NCI-H2227 (cell line): ENCODE data around the gene RER1.
A peak's percentile ranks its signal among the peaks of the same experiment; 100 is the strongest.

Experiments used
- DNase-seq: peaks from one replicate; lab custom pipeline; 2025; ENCODE audit not compliant: unreplicated experiment; lab: John Stamatoyannopoulos, UW

The RER1 gene

DNA sequence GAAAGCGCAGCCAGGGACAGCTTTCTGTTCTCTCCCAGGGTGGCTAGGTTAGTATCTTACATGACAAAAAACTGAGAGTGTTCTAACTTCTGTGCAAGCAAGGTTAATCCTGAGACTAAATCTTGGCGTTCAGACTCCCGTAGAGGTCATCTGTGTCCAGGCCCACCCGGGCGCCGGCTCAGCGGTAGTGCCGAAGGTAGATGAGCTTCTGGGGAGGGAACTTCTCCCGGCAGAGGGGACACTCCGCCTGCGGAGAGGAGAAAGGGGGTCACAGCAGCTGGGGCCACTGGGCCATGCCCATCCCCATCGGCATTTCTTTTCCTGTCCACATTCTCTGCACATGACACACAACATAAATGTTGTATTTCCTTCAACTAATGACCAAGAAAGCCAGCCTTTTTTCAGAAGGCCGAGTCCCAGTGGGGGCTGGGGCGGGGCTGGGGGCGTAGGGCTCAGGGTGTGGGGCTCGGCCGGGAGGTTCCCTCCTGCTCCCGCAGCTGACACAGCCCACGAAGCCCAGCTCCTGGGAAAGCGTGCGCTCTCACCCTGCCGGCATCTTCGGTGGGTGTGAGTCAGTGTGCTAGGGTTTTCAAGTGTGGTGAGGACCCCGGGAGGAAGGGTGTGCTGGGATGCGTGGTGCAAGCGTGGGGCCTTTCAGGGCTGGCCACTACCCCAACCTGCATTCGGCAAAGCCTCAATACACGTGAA, 14.1 kb downstream of the RER1 start:
- no peak for DNase-seq

DNA sequence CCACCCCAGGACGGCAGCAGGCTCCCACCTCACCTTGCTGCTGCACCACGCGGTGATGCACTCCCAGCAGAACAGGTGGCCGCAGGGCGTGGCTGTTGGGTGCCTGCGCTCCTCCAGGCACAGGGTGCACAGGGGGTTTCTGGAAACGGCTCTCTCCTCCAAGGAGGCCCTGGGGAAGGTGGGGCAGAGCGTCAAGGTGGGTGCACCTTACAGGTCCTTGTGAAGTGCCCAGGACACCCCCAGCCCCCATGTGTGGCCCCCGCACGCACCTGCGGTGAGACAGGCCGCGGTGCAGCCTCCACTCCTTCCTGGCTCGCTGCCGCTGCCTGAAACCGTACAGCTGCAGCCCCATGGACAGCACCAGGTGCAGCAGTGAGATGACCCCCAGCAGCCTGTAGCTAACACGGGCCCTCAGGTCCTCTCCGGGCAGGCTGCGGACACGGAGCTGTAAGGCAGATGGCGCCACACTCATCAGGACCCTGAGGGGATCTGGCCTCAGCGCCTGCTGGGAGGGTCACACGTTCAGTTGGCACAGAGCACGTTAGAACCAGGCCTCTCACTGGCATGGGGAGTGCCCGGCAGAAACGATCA, 14.9 kb downstream of the RER1 start:
- peak; percentile 23 for DNase-seq

DNA sequence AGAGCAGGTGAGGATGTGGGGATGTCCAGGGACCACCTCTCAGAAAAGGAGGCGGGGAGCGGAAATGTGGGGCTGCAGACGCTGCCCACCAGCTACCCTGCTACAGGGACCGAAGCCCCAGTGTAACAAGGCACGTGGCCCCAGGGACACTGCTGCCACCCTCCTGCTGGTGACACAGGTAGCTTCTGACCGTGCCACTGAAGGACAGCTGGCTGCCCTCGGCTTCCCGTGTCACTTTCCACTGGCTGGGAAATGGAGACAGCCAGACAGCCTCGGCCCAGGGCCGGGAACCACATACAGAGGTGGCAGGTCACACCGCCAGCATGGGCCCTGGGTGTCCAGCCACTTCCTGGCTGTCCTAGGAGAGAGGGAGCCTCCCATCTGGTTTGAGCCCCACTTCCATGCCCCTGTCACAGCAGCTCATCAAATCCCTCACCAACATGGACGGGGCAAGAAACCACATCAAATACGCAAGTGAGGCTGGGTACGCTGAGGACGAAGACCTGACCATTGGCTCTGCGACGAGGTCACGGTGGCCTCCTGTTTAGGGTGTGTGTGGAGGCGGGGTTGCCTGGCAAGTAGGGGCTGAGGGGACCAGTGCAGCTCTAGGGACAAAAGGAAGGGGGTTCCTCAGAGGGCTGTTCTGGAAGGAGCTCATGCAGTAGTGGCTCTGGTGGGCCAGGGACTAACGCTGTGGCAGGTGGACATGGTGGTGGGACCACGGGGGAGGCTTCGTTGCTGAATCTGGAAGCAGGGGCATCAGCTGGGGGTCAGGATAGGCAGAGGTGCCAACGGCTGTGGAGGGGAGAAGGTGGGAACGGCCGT, 15.7 kb downstream of the RER1 start:
- no peak for DNase-seq

DNA sequence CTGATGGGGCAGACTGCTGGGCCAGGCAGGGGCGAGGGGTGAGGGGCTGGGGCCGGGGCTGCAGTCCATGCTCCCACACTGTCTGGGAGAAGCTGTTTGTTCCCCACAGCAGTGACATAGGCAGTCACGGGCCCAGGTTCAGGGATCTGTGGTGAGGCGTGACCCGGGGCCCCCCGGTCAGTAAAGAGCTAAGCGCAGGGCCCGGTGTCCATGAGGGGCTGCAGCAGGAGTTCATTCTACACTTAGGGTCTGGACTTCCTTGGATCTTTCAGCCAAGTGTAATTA, 16.3 kb downstream of the RER1 start:
- no peak for DNase-seq

DNA sequence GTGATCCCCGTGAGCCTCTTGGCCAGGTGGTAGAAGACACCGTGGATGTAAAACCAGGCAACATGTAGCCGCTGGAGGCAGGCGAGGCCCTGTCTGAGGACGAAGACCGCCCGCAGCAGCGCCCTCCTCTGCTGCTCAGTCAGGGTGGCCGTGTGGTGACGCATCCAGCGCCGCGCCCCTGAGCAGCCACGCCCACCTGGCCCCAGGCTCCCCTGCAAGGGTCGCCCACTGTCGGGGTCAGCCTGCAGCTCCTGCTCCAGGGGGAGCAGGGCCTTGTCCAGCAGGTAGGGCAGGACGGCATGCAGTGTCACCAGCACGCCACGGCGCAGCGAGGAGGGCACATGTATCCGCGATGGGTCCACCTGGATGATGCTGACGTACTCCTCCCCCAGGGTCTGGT, 16.8 kb downstream of the RER1 start:
- DNase-seq: no peak

DNA sequence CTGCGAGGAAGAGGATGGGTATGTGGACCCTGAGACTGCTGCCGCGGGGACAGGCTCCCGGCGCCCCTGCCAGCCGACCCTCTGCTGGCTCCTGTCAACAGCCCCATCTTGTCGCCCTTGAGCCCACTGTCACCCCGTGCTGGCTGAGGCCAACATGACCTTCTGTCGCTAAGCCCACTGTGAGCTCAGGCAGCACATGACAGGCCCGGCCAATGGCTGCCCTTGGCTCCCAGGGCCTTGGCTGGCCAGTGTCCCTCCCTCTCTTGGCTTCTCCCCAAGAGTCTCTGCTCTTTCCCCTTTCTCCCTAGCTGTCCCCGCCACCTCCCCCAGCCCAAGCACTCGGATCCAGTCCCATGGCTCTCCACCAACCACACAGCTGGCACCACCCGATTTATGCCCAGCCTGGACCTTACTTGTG, 17.2 kb downstream of the RER1 start:
- no peak for DNase-seq

DNA sequence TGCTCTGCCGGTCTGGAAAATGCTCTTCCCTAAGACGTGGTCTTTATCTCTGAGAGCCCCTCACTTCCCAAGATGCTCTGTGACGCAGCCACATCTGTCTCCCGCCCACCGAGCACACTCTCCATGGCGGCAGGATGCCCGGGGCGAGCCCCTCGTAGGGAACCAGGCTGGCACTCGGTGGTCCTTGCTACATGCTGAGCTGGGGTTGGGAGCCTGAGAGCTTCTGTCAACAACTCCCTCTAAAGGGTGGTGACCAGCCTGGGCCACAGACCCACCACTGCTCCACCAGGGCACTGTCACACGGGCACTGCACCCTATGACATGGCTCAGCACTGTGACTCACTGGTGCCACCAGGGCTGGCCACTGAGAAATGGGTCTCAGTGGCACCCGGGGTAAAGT, 18.1 kb downstream of the RER1 start:
- no peak for DNase-seq

DNA sequence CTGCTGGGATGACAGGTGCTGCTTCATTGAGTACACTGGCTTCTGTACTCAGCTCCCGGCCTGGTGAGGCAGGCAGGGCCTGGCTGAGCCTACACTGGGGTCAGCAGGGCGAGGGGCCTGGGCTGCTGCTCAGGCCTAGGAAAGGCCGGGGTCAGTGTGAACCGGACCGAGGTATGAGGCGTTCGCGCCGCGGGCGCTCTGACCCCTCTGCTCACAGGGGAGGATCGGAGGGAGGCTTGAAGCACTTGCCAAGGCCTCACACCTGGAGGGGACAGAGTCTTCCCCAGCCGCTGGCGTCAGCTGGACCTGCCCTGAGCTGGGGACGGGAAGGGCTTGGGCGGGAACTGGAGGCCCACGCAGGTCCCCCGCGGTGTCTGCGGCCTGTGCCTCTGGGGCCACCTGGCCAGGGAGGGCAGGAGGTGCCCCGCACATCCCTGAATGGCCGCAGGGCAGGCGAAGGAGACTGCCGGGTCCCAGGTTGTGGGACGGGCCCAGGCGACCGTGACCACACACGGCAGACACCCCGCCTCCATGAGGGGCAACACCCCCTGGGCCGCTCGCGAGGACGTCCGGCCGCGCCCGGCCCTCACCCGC, 20.3 kb downstream of the RER1 start:
- peak; percentile 65 for DNase-seq

DNA sequence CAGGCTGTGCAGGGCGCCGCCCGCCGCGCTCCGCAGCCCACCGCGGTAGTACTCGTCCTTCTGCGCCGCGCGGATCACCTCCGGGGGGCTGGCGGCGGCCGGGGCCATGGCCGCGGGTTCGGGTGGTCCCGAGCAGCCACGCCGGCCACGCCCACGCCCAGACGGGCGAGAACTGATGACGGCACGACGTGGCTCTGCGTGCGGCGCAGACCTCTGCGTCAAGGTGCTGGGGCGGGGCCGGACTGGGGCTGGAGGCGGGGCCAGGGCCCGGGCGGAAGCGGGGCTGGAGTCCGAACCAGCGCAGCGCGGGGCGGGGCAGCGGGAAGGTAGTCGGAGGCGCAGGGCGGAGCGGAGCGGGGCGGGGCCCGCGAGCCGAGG, 20.7 kb downstream of the RER1 start, which contains the start of gene PEX10:
PEX10 (minus strand) TSS at position 170 of the 378 bp plus-strand sequence; CDS start at position 108, 62 bp downstream.
- peak; percentile 99 for DNase-seq

DNA sequence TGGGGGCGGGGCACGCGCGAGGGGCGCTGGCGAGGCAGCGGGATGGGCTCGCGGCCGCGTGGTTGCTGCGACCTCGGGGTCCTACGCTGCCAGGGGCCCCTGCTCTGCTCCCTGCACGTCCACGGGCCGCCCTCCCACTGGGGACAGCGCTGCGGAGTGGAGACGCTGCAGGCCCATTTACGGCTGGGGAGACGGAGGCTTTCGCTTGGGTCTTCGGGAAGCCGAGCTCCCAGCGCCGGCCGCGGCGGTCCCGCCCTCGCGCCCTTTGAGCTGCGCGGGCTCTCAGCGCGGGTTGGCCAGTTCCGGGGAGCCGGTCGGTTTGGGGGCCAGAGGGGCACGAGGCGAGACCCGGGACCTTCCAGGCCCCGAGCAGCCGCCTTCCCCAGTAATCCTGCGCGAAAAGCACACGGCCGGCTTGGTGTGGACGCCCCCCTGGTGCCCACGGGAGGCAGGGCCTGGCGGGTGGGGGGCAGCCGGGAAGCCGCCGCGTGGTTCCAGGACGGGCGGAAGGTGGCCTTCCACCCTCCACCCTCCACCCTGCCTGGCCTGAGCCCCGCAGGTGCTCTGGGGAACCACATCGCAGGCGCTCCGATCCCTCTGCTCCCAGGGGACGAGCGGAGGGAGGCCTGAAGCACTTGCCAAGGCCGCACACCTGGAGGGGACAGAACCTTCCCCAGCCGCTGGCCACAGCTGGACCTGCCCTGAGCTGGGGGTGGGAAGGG, 21.3 kb downstream of the RER1 start:
- no peak for DNase-seq

DNA sequence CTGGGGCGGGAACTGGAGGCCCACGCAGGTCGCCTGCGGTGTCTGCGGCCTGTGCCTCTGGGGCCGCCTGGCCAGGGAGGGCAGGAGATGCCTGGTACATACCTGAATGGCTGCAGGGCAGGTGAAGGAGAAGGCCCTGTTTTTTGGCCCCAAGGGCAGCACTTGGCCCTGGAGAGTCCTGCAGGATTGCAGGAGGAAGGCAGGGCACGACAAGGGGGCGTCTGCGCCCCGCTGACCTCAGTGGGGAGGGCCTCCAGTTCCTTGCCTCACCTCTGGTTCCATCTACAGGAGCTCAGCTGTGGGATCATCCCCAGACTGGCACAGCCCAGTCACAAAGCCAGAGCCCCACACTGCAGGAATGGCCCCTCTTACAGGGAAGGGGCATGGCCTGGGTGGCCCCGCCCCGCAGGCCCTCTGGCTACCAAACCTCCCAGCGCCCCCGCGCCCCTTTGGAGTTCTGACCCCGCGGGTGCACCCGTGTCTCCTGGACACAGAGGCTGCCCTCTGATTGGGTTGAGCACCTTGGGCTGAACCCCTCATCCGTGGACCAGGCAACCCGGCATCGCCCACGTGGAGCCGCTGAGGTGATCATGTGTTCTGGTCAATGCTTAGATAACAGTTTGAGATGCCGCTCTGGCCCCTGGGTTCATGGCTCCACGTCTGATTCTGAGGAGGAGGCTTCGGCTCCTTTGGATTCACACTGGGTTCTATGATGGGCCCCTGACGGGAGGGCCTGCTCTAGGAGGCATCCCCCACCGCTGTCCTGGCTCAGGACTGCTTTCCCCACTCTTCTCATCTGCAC, 22.1 kb downstream of the RER1 start:
- DNase-seq: no peak

DNA sequence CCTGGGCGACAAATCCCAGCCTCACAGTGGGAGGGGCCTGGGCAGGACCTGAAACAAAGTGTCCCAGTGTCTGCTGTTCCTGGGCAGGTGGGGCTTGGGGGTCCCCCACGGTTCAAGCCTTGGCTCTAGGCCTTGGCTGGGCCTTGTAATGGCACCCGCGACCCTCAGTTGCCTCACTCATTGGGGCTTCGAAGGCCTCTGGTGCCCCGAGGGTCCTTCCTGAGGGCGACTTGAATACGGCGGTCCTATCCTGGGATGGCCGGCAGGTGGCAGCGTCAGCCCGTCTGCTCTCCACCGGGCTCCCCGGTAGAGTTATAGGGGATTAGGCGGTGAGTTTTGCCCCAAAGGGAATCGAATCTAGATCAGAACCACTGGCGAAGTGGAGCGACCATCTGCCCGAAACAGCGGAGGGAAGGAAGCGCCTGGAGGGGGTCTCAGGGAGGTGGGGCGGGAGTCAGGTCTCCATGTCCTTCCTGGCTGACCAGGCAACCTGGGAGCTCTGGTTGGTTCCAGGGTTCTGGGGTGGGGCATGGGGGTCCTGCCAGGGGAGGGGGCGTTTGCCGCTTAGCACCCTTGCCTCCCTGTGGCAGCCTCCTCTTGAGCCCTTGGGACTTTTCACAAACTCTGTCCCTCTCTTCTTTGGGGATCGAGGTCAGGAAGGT, 22.8 kb downstream of the RER1 start:
- peak; percentile 76 for DNase-seq

DNA sequence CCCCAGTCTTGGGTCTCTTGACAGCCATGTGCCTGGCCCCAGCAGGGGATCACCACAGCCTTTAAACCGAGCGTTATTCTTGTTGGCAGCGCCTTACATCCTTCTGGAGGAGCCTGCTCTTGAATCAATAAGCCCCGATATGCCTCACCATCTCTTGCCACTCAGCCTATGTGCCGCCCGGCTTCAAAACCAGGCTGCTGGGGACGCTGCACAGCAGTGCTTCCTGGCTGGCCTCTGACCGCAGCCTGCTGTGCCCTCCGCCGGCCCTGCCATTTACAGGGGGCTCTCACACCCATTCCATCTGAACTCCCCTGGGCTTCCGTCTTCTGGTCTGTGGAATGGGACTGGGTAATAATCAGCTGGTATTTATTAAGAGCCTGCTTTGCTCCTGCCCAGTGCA, 23.7 kb downstream of the RER1 start:
- DNase-seq: no peak

DNA sequence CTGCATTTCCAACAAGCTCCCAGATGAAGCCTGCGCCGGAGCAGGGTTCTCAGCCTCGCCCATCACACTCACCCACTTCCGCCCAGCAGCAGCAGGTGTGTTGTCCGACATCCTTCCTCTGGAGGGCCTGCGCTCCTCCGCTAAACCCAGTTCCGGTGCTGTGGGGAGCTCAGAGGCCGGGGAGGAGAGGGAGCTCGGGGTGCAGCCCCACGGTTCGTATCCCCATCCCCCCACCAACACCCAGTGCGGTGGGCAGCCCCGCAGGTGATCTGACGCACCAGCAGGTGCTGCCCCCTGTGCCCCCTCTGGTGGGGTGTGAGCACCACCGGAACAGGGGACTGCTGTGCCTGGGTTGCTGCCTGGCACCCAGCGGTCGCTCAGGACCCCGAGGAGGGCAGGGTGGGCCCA, 24.2 kb downstream of the RER1 start:
- no peak for DNase-seq

DNA sequence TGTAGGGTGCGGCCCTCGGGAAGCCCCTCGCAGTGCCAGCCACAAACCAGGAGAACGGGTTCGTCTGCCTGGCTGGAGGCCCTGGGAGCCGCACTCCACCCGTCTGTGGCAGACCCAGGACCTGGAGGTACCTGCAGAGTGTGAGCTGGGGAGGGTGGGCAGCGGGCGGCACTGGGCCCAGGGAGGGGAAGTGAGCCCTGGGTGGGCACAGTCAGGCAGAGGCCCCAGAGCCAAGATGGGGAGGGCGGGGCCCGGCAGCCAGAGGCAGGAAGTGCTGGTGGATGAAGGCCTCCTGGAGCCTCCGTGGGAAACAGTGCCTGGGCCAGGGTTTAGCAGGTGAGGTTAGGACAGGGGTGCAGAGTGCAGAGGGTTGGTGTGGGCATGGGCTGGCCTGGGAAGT, 24.8 kb downstream of the RER1 start:
- DNase-seq: no peak

DNA sequence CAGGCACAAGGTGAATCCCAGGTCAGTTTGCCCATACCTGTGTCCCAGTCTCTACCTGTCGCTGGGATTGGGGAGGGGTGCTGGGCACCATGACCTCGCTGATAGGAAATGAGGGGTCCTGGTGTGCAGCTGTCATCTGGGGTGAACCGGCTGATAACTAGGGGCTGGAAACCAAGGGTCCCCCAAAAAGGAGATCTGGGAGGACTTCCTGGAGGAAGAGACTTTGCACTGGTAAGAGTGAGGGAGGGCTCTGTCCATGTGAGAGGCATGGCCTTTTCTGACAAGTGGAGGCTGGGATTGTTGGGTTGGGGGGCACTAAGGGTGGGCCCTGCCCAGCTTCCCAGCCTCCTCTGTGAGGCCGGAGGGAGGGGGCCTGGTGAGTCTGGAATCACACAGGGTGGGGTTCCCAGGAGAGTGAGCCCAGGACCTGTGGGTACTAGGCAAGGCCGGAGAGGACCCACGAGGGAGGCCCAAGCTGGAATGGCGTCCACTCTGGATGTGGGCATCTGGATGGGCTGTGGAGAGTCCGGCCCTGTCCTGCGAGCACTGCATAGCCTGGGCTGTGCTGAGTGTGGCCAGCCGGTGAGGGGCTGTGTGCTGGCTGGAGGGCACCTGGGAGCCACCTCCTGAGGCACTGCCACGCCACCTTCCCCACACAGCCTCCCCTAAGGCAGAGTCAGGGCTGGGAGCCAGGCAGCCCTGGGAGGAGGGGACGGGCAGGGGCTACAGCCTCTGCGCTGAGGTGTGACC, 25.6 kb downstream of the RER1 start:
- no peak for DNase-seq

DNA sequence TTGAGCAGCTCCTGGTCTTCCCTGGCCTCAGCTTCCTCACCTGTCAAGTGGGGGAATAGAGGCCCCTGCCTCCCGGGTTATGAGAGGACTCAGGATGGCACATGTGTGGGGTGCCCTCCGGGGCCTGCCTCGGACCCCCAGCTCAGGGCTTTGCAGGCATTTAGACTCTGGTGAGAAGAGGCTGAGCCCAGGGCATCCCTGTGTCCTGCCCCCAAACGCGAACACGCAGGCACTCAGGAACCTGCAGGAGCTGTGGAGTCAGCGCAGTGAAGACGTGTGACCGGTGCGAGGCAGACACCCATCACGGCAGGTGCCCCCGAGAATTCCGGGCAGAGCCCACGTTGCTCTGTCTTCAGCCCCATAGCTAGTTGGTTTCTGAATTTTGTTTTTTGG, 26.2 kb downstream of the RER1 start:
- no peak for DNase-seq

DNA sequence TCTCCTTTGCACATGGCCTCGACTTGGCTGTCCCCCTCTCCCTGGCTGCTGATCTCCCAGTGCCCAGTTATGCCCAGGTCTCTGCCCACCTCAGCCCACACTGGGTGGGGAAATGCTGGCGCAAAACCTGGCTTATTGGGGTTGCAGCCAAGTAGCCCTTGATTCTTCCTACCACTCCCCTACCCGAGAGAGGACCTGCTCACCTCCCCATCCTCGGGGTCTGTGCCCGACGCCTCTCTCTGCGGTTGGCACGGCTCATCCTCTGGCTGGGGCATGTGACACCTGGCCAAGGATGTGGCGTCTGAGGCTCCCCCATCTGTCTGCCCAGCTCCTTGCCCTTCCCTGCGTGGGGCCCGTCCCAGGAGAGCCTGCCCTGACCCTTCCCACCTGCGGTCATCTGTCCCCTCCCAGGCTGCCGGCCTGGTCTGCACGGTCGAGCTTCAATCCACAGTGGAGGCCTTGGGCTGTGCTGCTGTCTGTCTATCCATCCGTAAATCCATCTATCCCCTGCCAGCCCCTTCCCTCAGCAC, 27.2 kb downstream of the RER1 start:
- no peak for DNase-seq

DNA sequence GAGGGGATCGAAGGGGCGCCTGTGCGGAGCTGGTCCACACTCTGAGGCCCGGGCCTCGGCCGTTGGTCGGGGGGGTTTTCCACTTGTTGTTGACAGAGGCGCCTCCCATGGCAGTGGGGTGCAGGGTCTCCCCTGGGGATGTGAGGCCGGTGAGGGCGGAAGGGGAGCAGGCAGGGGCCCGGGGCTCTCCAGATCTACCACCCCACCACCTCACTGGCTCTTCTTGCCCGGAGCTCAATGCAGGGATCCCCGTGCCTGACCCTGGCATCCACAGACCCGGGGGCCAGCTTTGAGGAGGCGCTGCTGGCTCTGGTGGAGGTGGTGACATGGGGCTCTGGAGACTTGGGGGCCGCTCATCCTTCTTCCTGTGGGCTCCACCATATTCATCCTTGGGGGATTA, 27.8 kb downstream of the RER1 start:
- no peak for DNase-seq
